Coronary artery (tissue), 2 donors: ENCODE data around the gene SDF2.

Experiments
- DNase-seq: peaks from one replicate; pipeline ENCODE4 v3.0.0-alpha.2; 2017; ENCODE audit warnings: low spot score
- H3K27ac ChIP-seq, 2 donors: fragments of 200-600 bp; sonication (generic); one replicate each; pipeline ENCODE4 v1.5.1; 2016 to 2019
- H3K4me3 ChIP-seq: fragments of 200-600 bp; sonication (generic); 2 replicates; pipeline ENCODE4 v1.5.1; 2016; ENCODE audit warnings: mild to moderate bottlenecking, moderate library complexity
- TF ChIP-seq, protein P1 (sequence below): fragments of 200-600 bp; sonication (generic); IDR thresholded peaks from one replicate; pipeline ENCODE4 v1.5.1; 2019; ENCODE audit warnings: antibody characterized with exemption

Gene SDF2

GRCh38 chr17:28684963-28685362 lies 23.3 kb upstream of the SDF2 start:
- TF ChIP-seq, protein P1, sequence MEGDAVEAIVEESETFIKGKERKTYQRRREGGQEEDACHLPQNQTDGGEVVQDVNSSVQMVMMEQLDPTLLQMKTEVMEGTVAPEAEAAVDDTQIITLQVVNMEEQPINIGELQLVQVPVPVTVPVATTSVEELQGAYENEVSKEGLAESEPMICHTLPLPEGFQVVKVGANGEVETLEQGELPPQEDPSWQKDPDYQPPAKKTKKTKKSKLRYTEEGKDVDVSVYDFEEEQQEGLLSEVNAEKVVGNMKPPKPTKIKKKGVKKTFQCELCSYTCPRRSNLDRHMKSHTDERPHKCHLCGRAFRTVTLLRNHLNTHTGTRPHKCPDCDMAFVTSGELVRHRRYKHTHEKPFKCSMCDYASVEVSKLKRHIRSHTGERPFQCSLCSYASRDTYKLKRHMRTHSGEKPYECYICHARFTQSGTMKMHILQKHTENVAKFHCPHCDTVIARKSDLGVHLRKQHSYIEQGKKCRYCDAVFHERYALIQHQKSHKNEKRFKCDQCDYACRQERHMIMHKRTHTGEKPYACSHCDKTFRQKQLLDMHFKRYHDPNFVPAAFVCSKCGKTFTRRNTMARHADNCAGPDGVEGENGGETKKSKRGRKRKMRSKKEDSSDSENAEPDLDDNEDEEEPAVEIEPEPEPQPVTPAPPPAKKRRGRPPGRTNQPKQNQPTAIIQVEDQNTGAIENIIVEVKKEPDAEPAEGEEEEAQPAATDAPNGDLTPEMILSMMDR: no peak
- no peak overlapping the region for H3K4me3 ChIP-seq
- H3K27ac ChIP-seq: no peak overlapping the region
- no peak for DNase-seq

GRCh38 chr17:28682655-28683054 lies 20.9 kb upstream of the SDF2 start:
- TF ChIP-seq, protein P1: no peak
- Histone ChIP-seq H3K27ac (no peak overlapping the region), H3K4me3 (no peak overlapping the region)
- no peak for DNase-seq

- H3K4me3 ChIP-seq: no peak overlapping the region
- TF ChIP-seq, protein P1: no peak
- no peak for DNase-seq
- no peak overlapping the region for H3K27ac ChIP-seq
Measured at GRCh38 chr17:28675980-28676379, 14.3 kb upstream of the SDF2 start.

DNA sequence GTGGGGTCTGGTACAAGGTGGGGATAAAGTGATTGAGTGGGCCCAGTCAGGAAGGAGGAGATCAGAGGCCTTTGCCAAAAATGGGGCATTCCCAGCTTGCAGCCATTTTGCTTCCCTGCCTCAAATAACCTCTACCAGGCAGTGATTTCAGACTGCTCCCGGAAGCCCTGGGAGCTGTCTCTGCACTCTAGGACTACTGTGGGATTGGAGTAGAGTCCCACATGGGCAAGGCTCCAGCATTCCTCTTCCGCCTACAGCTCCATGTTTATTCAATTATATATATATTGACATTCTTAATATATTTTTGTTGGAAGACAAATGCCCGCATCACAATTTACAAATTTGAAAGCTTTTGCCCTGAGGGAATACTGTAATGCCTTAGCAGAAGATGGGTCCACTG lies 13.8 kb upstream of the SDF2 start:
- DNase-seq: no peak
- no peak overlapping the region for H3K27ac ChIP-seq
- no peak overlapping the region for H3K4me3 ChIP-seq
- TF ChIP-seq, protein P1: no peak

- DNase-seq: no peak
- TF ChIP-seq, protein P1: no peak
- H3K27ac ChIP-seq: no peak overlapping the region
- H3K4me3 ChIP-seq: no peak overlapping the region
Measured at GRCh38 chr17:28669918-28670317, 8.2 kb upstream of the SDF2 start.

GRCh38 chr17:28667870-28668269 lies 6.2 kb upstream of the SDF2 start:
- Histone ChIP-seq H3K4me3 (no peak overlapping the region), H3K27ac (no peak overlapping the region)
- no peak for DNase-seq
- TF ChIP-seq, protein P1: no peak

- no peak overlapping the region for H3K4me3 ChIP-seq
- no peak overlapping the region for H3K27ac ChIP-seq
- no peak for DNase-seq
- TF ChIP-seq, protein P1: no peak
Measured at GRCh38 chr17:28665994-28666393, 4.3 kb upstream of the SDF2 start.
